ENCODE measurements around the gene ZNF746.

- no peak for TF ChIP-seq CTCF (conservative IDR thresholded peaks at IDR 0.05)
- no peak for TF ChIP-seq ZFX (IDR thresholded peaks at IDR 0.05)
Observed at GRCh38 chr7:149432121-149432691, 65.4 kb downstream of the ZNF746 start.
